Activated naive CD4-positive, alpha-beta T cell (primary cell): Measurements from ENCODE around the gene ZNF326.
"Not testable (repeated sequence)": the region's sequence is repeated elsewhere in the genome, so short reads cannot be mapped to it uniquely, and the experiment has no call there.

Experiments
- DNase-seq, 4 experiments: peaks; one replicate each; lab custom pipeline; 2025; lab: John Stamatoyannopoulos, UW

The ZNF326 gene

GRCh38 chr1:89996450-89997110 lies 1.7 kb downstream of the ZNF326 start:
- no peak for DNase-seq

- DNase-seq: not testable (repeated sequence)
Observed at GRCh38 chr1:89997152-89997551, 2.2 kb downstream of the ZNF326 start.

- no peak for DNase-seq
Observed at GRCh38 chr1:89998306-89998705, 3.4 kb downstream of the ZNF326 start.

GRCh38 chr1:89999208-89999607 lies 4.3 kb downstream of the ZNF326 start:
- no peak for DNase-seq

- no peak for DNase-seq
Observed at GRCh38 chr1:89999628-90000027, 4.7 kb downstream of the ZNF326 start.

GRCh38 chr1:90000934-90001676 lies 6.2 kb downstream of the ZNF326 start:
- no peak for DNase-seq

GRCh38 chr1:90007979-90008404 lies 13.1 kb downstream of the ZNF326 start:
- no peak for DNase-seq

- DNase-seq: no peak
Observed at GRCh38 chr1:90012300-90012699, 17.4 kb downstream of the ZNF326 start.

- no peak for DNase-seq
Observed at GRCh38 chr1:90023691-90024090, 28.8 kb downstream of the ZNF326 start.

GRCh38 chr1:90027281-90027680 lies 32.4 kb downstream of the ZNF326 start:
- no peak for DNase-seq

GRCh38 chr1:90039652-90040051 lies 44.7 kb downstream of the ZNF326 start:
- no peak for DNase-seq

GRCh38 chr1:90043586-90043985 lies 48.7 kb downstream of the ZNF326 start:
- DNase-seq: no peak

GRCh38 chr1:90044346-90044745 lies 49.4 kb downstream of the ZNF326 start:
- no peak for DNase-seq

- DNase-seq: no peak
Observed at GRCh38 chr1:90045853-90046563, 51.1 kb downstream of the ZNF326 start.

- DNase-seq: no peak
Observed at GRCh38 chr1:90046635-90047034, 51.7 kb downstream of the ZNF326 start.

- no peak for DNase-seq
Observed at GRCh38 chr1:90048043-90048442, 53.1 kb downstream of the ZNF326 start.

GRCh38 chr1:90062700-90063643 lies 68.1 kb downstream of the ZNF326 start:
- not testable (repeated sequence) for DNase-seq

- not testable (repeated sequence) for DNase-seq
Observed at GRCh38 chr1:90064109-90064508, 69.2 kb downstream of the ZNF326 start.

GRCh38 chr1:90067194-90067931 lies 72.5 kb downstream of the ZNF326 start:
- DNase-seq: no peak

- no peak for DNase-seq
Observed at GRCh38 chr1:90068611-90069280, 73.8 kb downstream of the ZNF326 start.

- DNase-seq: no peak
Observed at GRCh38 chr1:90074137-90074536, 79.2 kb downstream of the ZNF326 start.
